OCI-LY7 (cell line): ENCODE data around the gene IPO7. TPM values are rescaled to one million over a fixed set of nuclear protein-coding genes. Genes with fewer than 3 reads are reported as not detected.
A peak's percentile ranks its signal among the peaks of the same experiment; 100 is the strongest.

Experiments used
- BruUV-seq: library from RNA; stranded (reverse); fragments of 400-500 nt; replicated peaks from 2 replicates; lab custom pipeline; 2021; lab: Mats Ljungman, UMichigan
- CTCF ChIA-PET: fragments of 300-600 bp; sonication (Branson Sonifier 250); formaldehyde crosslinking; loops from one replicate; lab custom pipeline; 2022; ENCODE audit warnings: antibody characterized with exemption; ENCODE audit not compliant: unreplicated experiment; lab: Charles Lee
- POLR2A ChIA-PET: fragments of 300-600 bp; sonication (Branson Sonifier 250); formaldehyde crosslinking; loops from one replicate; lab custom pipeline; 2022; ENCODE audit warnings: antibody characterized with exemption; lab: Charles Lee
- DNase-seq: peaks from one replicate; pipeline ENCODE4 v3.0.0-alpha.2; 2015; ENCODE audit warnings: low spot score
- H2AFZ ChIP-seq: fragments of 200-600 bp; sonication (generic), shearing (Covaris generic); 2 replicates; pipeline ENCODE4 v1.6.1; 2014; ENCODE audit warnings: mild to moderate bottlenecking, antibody characterized with exemption, low read length, moderate library complexity
- H3K27ac ChIP-seq: fragments of 200-600 bp; sonication (generic); 2 replicates; pipeline ENCODE4 v1.5.1; 2014; ENCODE audit warnings: mixed run types, low read depth, mild to moderate bottlenecking, moderate library complexity, low read length, inconsistent platforms; ENCODE audit not compliant: poor library complexity, severe bottlenecking
- H3K36me3 ChIP-seq: fragments of 200-600 bp; sonication (generic); 2 replicates; pipeline ENCODE4 v1.6.1; 2014; ENCODE audit warnings: mild to moderate bottlenecking, antibody characterized with exemption, low read length, moderate library complexity, mixed read lengths; ENCODE audit not compliant: insufficient read depth
- H3K4me1 ChIP-seq: fragments of 200-600 bp; sonication (generic); 2 replicates; pipeline ENCODE4 v1.5.1; 2014; ENCODE audit warnings: mild to moderate bottlenecking, low read length; ENCODE audit not compliant: insufficient read depth, poor library complexity, severe bottlenecking
- H3K4me2 ChIP-seq: fragments of 200-600 bp; sonication (generic); 2 replicates; pipeline ENCODE4 v1.6.1; 2014; ENCODE audit warnings: mild to moderate bottlenecking, low read length
- H3K4me3 ChIP-seq: fragments of 200-600 bp; sonication (generic); 2 replicates; pipeline ENCODE4 v1.5.1; 2014; ENCODE audit warnings: mild to moderate bottlenecking, low read depth, low read length; ENCODE audit not compliant: poor library complexity, severe bottlenecking
- H3K79me2 ChIP-seq: fragments of 200-600 bp; sonication (generic); 2 replicates; pipeline ENCODE4 v1.6.1; 2016; ENCODE audit warnings: low read depth, mild to moderate bottlenecking, low read length, moderate library complexity, mixed read lengths; ENCODE audit not compliant: insufficient read depth
- H3K9me2 ChIP-seq: fragments of 200-600 bp; sonication (generic); 2 replicates; pipeline ENCODE4 v1.6.1; 2016; ENCODE audit warnings: mild to moderate bottlenecking, low read length, mixed read lengths; ENCODE audit not compliant: insufficient read depth
- H3K9me3 ChIP-seq: fragments of 200-600 bp; sonication (generic); 2 replicates; pipeline ENCODE4 v1.6.1; 2014; ENCODE audit warnings: mild to moderate bottlenecking, mixed run types, low read length, mixed read lengths
- H4K20me1 ChIP-seq: fragments of 200-600 bp; sonication (generic); 2 replicates; pipeline ENCODE4 v1.6.1; 2014; ENCODE audit warnings: mild to moderate bottlenecking, antibody characterized with exemption, low read length, moderate library complexity, mixed read lengths; ENCODE audit not compliant: insufficient read depth
- CTCF ChIP-seq: fragments of 200-600 bp; sonication (generic); conservative IDR thresholded peaks from 2 replicates; pipeline ENCODE4 v1.5.1; 2014; ENCODE audit warnings: mild to moderate bottlenecking, antibody characterized with exemption, low read length, moderate library complexity, mixed read lengths
- EZH2phosphoT487 ChIP-seq: fragments of 200-600 bp; sonication (generic); IDR thresholded peaks from 2 replicates; pipeline ENCODE4 v1.6.1; 2018; ENCODE audit warnings: low read depth, borderline replicate concordance, mild to moderate bottlenecking, mixed run types, antibody characterized with exemption, low read length, moderate library complexity, mixed read lengths
- intact Hi-C: fragments of 100-400 bp; cut with micrococcal nuclease; formaldehyde crosslinking; loops from one replicate; pipeline ENCODE4 v1.10.0; 2022; ENCODE audit not compliant: unreplicated experiment
- total RNA-seq, 2 experiments: library from RNA; depleted of rRNA in 1 of 2; stranded (reverse); fragments of >200 nt in 1 of 2; shearing (Covaris generic) in 1 of 2; gene quantifications; 2 replicates each; pipeline ENCODE4 v1.2.3, GENCODE V29; 2014 to 2022

The IPO7 gene
- total RNA-seq, 2 experiments from 2014 or later: 120 to 160 TPM

GRCh38 chr11:9462172-9462799 is 77.8 kb downstream of the IPO7 start:
- H3K4me2 ChIP-seq: peak overlapping the region; percentile 100
- peak; percentile 26 for DNase-seq
- H3K4me3 ChIP-seq: peak overlapping the region; percentile 82
- no peaks in the 10 kb centered on the region for H3K36me3 ChIP-seq
- CTCF ChIA-PET: no interaction called here
- H4K20me1 ChIP-seq: no peaks in the 10 kb centered on the region
- H3K4me1 ChIP-seq: peaks cover 28% of the 10 kb centered on the region
- peaks cover 55% of the 10 kb centered on the region for H3K79me2 ChIP-seq
- H3K27ac ChIP-seq: peak overlapping the region; percentile 97
- no peak overlapping the region; the same call in 1 of the 2 replicates for H2AFZ ChIP-seq
- TF ChIP-seq CTCF (no peak), EZH2phosphoT487 (no peak)
- H3K9me2 ChIP-seq: no peaks in the 10 kb centered on the region
- BruUV-seq: no TSS peak
- H3K9me3 ChIP-seq: no peaks in the 10 kb centered on the region
- POLR2A ChIA-PET: interaction anchor here (0.6 to 1.5 kb wide), 7 partner anchors 8 to 608 kb away, joined by 3 to 5 read pairs (median 3); no protein-coding TSS in a partner anchor
- intact Hi-C loops: loop anchor here (5.0 kb wide), 1 partner anchor 550 kb away; the partner anchor contains the start of gene AKIP1

DNA sequence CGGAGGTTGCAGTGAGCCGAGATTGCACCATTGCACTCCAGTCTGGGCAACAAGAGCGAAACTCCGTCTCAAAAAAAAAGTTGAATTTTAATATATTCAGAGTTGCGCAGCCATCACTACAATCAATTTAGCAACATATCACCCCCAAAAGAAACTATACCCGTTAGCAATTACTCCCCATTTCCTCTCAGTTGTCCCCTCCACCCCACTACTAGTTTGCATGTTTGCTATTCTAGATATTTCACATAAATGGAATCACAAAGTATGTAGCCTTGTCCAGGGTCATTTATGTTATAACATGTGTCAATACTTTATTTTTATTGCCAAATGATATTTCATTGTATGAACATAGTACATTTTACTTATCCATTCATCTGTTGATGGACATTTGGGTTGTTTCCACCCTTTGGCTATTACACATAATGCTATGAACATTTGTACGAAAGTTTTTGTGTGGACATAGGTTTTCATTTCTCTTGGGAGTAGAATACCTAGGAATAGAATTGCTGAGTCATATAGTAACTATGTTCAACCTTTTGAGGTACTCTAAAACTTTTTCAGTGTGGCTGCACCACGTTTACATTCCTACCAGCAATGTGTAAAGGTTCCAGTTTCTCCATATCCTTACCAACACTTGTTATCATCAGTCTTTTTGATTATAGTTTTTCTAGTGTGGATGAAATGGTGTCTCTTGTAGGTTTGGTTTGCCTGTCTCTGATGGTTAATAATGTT is 78.5 kb downstream of the IPO7 start:
- H3K4me2 ChIP-seq: peak overlapping the region; percentile 100
- peaks cover 55% of the 10 kb centered on the region for H3K79me2 ChIP-seq
- CTCF ChIA-PET: no interaction called here

More for the DNA sequence above, 78.5 kb downstream of the IPO7 start:
- Histone ChIP-seq H3K4me3 (peak overlapping the region; percentile 82), H3K9me3 (no peaks in the 10 kb centered on the region), H3K4me1 (peaks cover 28% of the 10 kb centered on the region), H3K9me2 (no peaks in the 10 kb centered on the region), H2AFZ (peak overlapping the region; percentile 8; the same call in 1 of the 2 replicates), H4K20me1 (no peaks in the 10 kb centered on the region), H3K27ac (peak overlapping the region; percentile 20), H3K36me3 (no peaks in the 10 kb centered on the region)
- POLR2A ChIA-PET: no interaction called here
- no peak for DNase-seq
- intact Hi-C loops: loop anchor here (5.0 kb wide), 1 partner anchor 551 kb away; the partner anchor contains the start of gene AKIP1
- BruUV-seq: no TSS peak
- no peak for TF ChIP-seq CTCF
- no peak for TF ChIP-seq EZH2phosphoT487
